Upper lobe of left lung (tissue), 6 donors: Measurements from ENCODE around the gene DHRS2. TPM values are rescaled to one million over a fixed set of nuclear protein-coding genes. Genes with fewer than 3 reads are reported as not detected.
A peak's percentile ranks its signal among the peaks of the same experiment; 100 is the strongest.
"Not testable (repeated sequence)": the region's sequence is repeated elsewhere in the genome, so short reads cannot be mapped to it uniquely, and the experiment has no call there.

Source experiments
- ATAC-seq, 2 donors: fragments of 200-7000 bp; cut with Tn5 transposase; one replicate each; pipeline ENCODE4 v1.9.1; 2022; ENCODE audit warnings: mild to moderate bottlenecking in 2 of 2, moderate library complexity in 2 of 2; ENCODE audit not compliant: low FRiP score in 2 of 2
- DNase-seq, 2 donors: peaks; one replicate each; pipeline ENCODE4 v3.0.0-alpha.2; 2019 to 2020
- H3K27ac ChIP-seq, 4 donors: fragments of 200-600 bp; sonication (generic); one replicate each; pipeline ENCODE4 v1.5.1; 2016 to 2019
- H3K27me3 ChIP-seq, 4 donors: fragments of 200-600 bp; sonication (generic); one replicate each; pipeline ENCODE4 v1.5.1; 2017 to 2019
- H3K36me3 ChIP-seq, 4 donors: fragments of 200-600 bp; sonication (generic); one replicate each; pipeline ENCODE4 v1.5.1; 2016 to 2019
- H3K4me1 ChIP-seq, 4 donors: fragments of 200-600 bp; sonication (generic); one replicate each; pipeline ENCODE4 v1.5.1; 2018 to 2019
- H3K4me3 ChIP-seq, 4 donors: fragments of 200-600 bp; sonication (generic); one replicate each; pipeline ENCODE4 v1.5.1; 2017 to 2019; ENCODE audit warnings: mild to moderate bottlenecking in 2 of 4, moderate library complexity in 1 of 4
- H3K9me3 ChIP-seq, 4 donors: fragments of 200-600 bp; sonication (generic); one replicate each; pipeline ENCODE4 v1.5.1; 2018 to 2019
- EP300 ChIP-seq, 4 donors: sonication (generic); formaldehyde crosslinking; IDR thresholded peaks; one replicate each; pipeline ENCODE4 v1.5.1; 2017; ENCODE audit warnings: antibody characterized with exemption in 4 of 4, control low read depth in 2 of 4
- POLR2A ChIP-seq, 4 donors: fragments of 450-650 bp; IDR thresholded peaks; one replicate each; pipeline ENCODE4 v1.5.1; 2016 to 2017; ENCODE audit warnings: antibody characterized with exemption in 4 of 4, mild to moderate bottlenecking in 2 of 4
- POLR2AphosphoS5 ChIP-seq, 2 donors: sonication (generic); formaldehyde crosslinking; IDR thresholded peaks; one replicate each; pipeline ENCODE4 v1.5.1; 2017; ENCODE audit warnings: antibody characterized with exemption in 2 of 2
- WGBS, 2 donors: methylation state at CpG; one replicate each; pipeline ENCODE4 v1.1.5; 2017 to 2018; 5-methylcytosine and 5-hydroxymethylcytosine counted together
- total RNA-seq, 6 donors: library from RNA; depleted of rRNA in 4 of 6; stranded (reverse); fragments of >200 nt in 4 of 6; gene quantifications; one replicate each; pipeline versions ENCODE4 v1.1.0 to v1.2.1, GENCODE V29; 2016 to 2021
- TF ChIP-seq, protein P1 (sequence below), 6 experiments: fragments of 450-650 bp in 4 of 6; fragments of 200-600 bp in 2 of 6; sonication (generic) in 2 of 6; IDR thresholded peaks; one replicate each; pipeline ENCODE4 v1.5.1; 2016 to 2019; ENCODE audit warnings: antibody characterized with exemption in 6 of 6
- donor health status: DM: no; HTN: no; CAD: no; lungs with moderate emphysema.
- donor health status: DM: no; HTN: yes; CAD: no; lungs with severe emphysema.

The DHRS2 gene
- total RNA-seq, 6 donors from 2014 or later = 0.30 to 5.2 (median 0.76) TPM; not detected in 1

DNA sequence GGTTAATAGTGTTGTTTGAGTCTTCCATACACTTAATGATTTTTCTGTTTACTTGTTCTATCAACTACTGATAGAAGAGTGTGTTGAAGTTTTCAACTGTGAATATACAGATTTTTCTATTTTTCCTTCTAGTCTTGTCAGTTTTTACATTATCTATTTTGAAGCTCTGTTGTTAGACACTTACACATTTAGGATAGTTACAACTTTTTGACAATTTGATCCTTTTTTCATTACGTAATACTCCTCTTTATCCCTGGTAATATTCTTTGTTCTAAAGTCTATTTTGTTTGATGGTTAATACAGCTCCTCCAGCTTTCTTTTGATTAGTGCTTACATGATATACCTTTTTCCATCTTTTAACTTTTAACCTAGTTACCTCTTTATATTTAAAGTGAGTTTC, 45.2 kb downstream of the DHRS2 start:
- 91 to 92% methylated on average over 1 of the region's 1 CpG for WGBS, 2 donors
- ATAC-seq = no peak
- no peaks in the 10 kb centered on the region for H3K27me3 ChIP-seq
- no peak overlapping the region for H3K27ac ChIP-seq
- H3K4me3 ChIP-seq = no peak overlapping the region
- no peaks in the 10 kb centered on the region for H3K36me3 ChIP-seq
- H3K9me3 ChIP-seq = no peaks in the 10 kb centered on the region
- no peaks in the 10 kb centered on the region for H3K4me1 ChIP-seq
- TF ChIP-seq EP300 (IDR thresholded peaks at IDR 0.05) = no peak
- TF ChIP-seq POLR2AphosphoS5 (IDR thresholded peaks at IDR 0.05) = no peak
- TF ChIP-seq, protein P1, sequence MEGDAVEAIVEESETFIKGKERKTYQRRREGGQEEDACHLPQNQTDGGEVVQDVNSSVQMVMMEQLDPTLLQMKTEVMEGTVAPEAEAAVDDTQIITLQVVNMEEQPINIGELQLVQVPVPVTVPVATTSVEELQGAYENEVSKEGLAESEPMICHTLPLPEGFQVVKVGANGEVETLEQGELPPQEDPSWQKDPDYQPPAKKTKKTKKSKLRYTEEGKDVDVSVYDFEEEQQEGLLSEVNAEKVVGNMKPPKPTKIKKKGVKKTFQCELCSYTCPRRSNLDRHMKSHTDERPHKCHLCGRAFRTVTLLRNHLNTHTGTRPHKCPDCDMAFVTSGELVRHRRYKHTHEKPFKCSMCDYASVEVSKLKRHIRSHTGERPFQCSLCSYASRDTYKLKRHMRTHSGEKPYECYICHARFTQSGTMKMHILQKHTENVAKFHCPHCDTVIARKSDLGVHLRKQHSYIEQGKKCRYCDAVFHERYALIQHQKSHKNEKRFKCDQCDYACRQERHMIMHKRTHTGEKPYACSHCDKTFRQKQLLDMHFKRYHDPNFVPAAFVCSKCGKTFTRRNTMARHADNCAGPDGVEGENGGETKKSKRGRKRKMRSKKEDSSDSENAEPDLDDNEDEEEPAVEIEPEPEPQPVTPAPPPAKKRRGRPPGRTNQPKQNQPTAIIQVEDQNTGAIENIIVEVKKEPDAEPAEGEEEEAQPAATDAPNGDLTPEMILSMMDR (IDR thresholded peaks at IDR 0.05) = no peak
- no peak for TF ChIP-seq POLR2A (IDR thresholded peaks at IDR 0.05)
- DNase-seq = no peak

DNA sequence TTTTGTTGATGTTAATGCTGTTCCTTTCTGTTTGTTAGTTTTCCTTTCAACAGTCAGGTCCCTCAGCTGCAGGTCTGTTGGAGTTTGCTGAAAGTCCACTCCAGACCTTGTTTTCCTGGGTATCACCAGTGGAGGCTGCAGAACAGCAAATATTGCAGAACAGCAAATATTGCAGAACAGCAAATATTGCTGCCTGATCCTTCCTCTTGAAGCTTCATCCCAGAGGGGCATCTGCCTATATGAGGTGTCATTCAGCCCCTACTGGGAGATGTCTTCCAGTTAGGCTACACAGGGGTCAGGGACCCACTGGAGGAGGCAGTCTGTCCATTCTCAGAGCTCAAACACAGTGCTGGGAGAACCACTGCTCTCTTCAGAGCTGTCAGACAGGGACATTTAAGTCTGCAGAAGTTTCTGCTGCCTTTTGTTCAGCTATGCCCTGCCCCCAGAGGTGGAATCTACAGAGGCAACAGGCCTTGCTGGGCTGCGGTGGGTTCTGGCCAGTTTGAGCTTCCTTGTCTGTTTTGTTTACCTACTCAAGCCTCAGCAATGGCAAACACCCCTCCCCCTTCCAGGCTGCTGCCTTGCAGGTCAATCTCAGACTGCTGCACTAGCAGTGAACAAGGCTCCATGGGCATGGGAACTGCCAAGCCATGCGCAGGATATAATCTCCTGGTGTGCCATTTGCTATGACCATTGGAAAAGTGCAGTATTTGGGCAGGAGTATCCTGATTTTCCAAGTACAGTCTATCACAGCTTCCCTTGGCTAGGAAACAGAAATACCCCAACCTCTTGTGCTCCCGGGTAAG, 53.7 kb downstream of the DHRS2 start:
- H3K27me3 ChIP-seq, ATAC-seq, H3K4me1 ChIP-seq, DNase-seq, H3K9me3 ChIP-seq, H3K36me3 ChIP-seq, H3K27ac ChIP-seq, H3K4me3 ChIP-seq: not testable (repeated sequence)
- WGBS, 2 donors = 79% methylated on average over 3 of the region's 3 CpGs

DNA sequence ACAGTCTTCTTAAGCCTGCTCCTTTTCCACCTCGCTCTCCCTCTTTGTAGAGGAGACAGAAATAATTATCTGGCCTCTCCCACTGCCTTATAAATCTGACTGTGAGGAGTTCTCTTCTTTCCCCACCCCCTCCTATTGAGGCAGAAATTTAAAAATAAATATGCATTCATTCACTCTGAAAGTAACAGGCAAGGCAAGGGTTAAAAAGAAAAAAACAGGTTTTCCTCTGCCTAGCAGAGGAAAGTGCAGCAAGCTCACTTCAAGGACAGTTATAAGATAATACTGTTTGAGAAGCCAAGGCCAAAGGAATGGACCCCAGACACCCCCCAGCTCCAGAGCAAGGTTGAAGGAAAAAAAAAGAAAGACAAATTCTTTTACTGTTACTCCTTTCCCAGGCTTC, 56.3 kb downstream of the DHRS2 start:
- Histone ChIP-seq H3K27me3 (no peaks in the 10 kb centered on the region), H3K36me3 (no peaks in the 10 kb centered on the region), H3K27ac (no peak overlapping the region), H3K4me1 (peaks cover 10 to 23% (median 15%) of the 10 kb centered on the region in 4 donors), H3K9me3 (no peaks in the 10 kb centered on the region), H3K4me3 (no peak overlapping the region)
- DNase-seq = no peak
- ATAC-seq = no peak
- 93 to 94% methylated on average over 1 of the region's 1 CpG for WGBS, 2 donors
- no peak for TF ChIP-seq POLR2A (IDR thresholded peaks at IDR 0.05)
- no peak for TF ChIP-seq POLR2AphosphoS5 (IDR thresholded peaks at IDR 0.05)
- TF ChIP-seq EP300 (IDR thresholded peaks at IDR 0.05) = no peak
- TF ChIP-seq, protein P1 (IDR thresholded peaks at IDR 0.05) = no peak

DNA sequence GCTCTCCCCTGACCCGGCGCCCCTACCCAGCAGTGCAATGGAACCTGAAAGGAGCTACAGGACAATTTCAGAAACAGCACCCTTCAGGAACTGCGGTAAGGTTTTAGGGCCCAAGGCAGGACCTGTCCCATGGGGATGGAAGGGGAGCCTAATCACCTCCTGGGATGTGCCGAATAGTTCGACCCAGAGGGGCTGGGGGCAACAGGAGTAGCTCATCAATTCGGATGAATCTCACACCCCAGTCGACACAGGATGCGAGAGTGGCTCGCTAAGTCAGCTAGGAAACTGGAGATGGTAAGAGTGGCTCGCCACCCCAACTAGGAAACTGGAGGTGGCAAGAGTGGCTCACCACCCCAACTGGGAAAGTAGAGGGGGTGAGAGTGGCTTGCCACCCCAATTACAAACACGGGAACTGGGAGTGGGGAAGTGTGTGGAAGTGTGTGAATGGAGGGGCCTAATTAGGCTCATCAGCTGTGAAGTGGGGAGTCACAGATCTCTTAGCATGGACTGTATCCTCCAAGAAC, 57.1 kb downstream of the DHRS2 start:
- H3K27me3 ChIP-seq = no peaks in the 10 kb centered on the region
- 88 to 91% methylated on average over 11 of the region's 11 CpGs for WGBS, 2 donors
- no peaks in the 10 kb centered on the region for H3K36me3 ChIP-seq
- no peak for TF ChIP-seq POLR2AphosphoS5 (IDR thresholded peaks at IDR 0.05)
- no peak for TF ChIP-seq EP300 (IDR thresholded peaks at IDR 0.05)
- TF ChIP-seq, protein P1 (IDR thresholded peaks at IDR 0.05) = no peak
- TF ChIP-seq POLR2A (IDR thresholded peaks at IDR 0.05) = no peak
- no peak overlapping the region for H3K4me3 ChIP-seq
- H3K9me3 ChIP-seq = no peaks in the 10 kb centered on the region
- peaks cover 10 to 23% (median 15%) of the 10 kb centered on the region in 4 donors for H3K4me1 ChIP-seq
- no peak overlapping the region for H3K27ac ChIP-seq
- DNase-seq (no peak), ATAC-seq (no peak)

DNA sequence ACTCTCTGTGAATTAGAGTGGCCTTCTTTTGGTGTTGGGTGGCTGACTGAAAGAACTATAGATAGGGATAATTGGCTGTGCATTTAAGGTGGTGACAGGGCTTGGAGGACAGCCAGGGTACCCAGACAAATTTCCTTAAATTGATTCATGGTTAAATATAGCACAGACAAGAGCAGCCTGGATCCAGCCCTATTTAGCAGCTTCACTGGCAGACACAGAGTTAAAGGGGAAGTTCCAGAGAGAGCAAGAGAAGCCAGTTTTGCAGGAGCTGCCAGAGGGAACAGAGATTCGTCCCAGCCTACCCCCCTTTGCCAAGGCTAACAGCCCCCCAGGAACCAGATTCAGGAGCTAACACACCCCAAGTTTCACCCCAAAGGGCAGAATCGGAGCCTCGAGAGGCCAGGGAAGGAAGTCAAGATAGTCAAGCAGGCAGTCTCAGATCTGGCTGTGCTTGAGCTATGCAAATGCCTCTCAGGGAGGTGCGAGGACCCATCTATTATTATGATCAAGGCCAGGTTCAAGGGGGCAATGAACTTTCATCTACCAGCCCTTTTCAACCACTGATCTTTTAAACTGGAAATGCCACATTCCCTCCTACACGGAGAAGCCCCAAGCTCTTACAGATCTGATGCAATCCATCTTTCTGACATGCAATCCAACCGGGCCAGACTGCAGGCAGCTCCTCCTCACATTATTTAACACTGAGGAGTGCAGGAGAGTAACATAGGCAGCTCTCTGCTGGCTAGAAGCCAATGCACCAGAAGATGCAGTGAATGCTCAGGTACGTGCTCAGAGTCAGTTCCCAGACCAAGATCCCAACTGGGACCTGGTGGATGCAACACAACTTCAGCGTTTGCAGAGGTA, 58.2 kb downstream of the DHRS2 start:
- Histone ChIP-seq H3K27ac (no peak overlapping the region), H3K36me3 (no peaks in the 10 kb centered on the region), H3K27me3 (no peaks in the 10 kb centered on the region), H3K4me3 (no peak overlapping the region), H3K9me3 (no peaks in the 10 kb centered on the region), H3K4me1 (peaks cover 10 to 23% (median 15%) of the 10 kb centered on the region in 4 donors)
- DNase-seq = peak in 1 of 2 donors; percentile 28
- ATAC-seq = no peak
- 15% methylated on average over 8 of the region's 8 CpGs for WGBS, 2 donors
- TF ChIP-seq POLR2A (IDR thresholded peaks at IDR 0.05) (no peak), EP300 (IDR thresholded peaks at IDR 0.05) (no peak), POLR2AphosphoS5 (IDR thresholded peaks at IDR 0.05) (no peak)
- TF ChIP-seq, protein P1 (IDR thresholded peaks at IDR 0.05) = no peak
